M059J (cell line): ENCODE measurements around the gene ZNF484. TPM values are rescaled to one million over a fixed set of nuclear protein-coding genes. Genes with fewer than 3 reads are reported as not detected.
A peak's percentile ranks its signal among the peaks of the same experiment; 100 is the strongest.
"Not testable (repeated sequence)": the region's sequence is repeated elsewhere in the genome, so short reads cannot be mapped to it uniquely, and the experiment has no call there.

Source experiments
- DNase-seq: peaks from one replicate; pipeline ENCODE4 v3.0.0-alpha.2; 2012; ENCODE audit warnings: low read depth
- total RNA-seq: library from RNA; depleted of rRNA; stranded (reverse); fragments of >200 nt; shearing (Covaris generic); gene quantifications from 2 replicates; pipeline ENCODE4 v1.2.3, GENCODE V29; 2014

The ZNF484 gene
- total RNA-seq, 1 experiment from 2014 or later = 10.1 TPM

- no peak for DNase-seq
Measured at GRCh38 chr9:92860867-92861266, 17.0 kb downstream of the ZNF484 start.

- no peak for DNase-seq
Measured at GRCh38 chr9:92857236-92857635, 20.6 kb downstream of the ZNF484 start.

GRCh38 chr9:92853716-92854115, 24.1 kb downstream of the ZNF484 start:
- DNase-seq = no peak

- no peak for DNase-seq
Measured at GRCh38 chr9:92850898-92851297, 26.9 kb downstream of the ZNF484 start.

GRCh38 chr9:92848740-92849139, 29.1 kb downstream of the ZNF484 start:
- DNase-seq = not testable (repeated sequence)

- DNase-seq = peak; percentile 3
Measured at GRCh38 chr9:92846662-92847145, 31.1 kb downstream of the ZNF484 start.

GRCh38 chr9:92838411-92838810, 39.4 kb downstream of the ZNF484 start:
- DNase-seq = not testable (repeated sequence)

GRCh38 chr9:92837191-92837590, 40.6 kb downstream of the ZNF484 start:
- DNase-seq = no peak

- DNase-seq = no peak
Measured at GRCh38 chr9:92829420-92829819, 48.4 kb downstream of the ZNF484 start.

GRCh38 chr9:92825065-92825464, 52.8 kb downstream of the ZNF484 start:
- DNase-seq = not testable (repeated sequence)

GRCh38 chr9:92820964-92821363, 56.9 kb downstream of the ZNF484 start:
- no peak for DNase-seq

GRCh38 chr9:92819898-92820297, 57.9 kb downstream of the ZNF484 start:
- DNase-seq = not testable (repeated sequence)

GRCh38 chr9:92809629-92810326, 68.1 kb downstream of the ZNF484 start:
- DNase-seq = not testable (repeated sequence)

- peak; percentile 58 for DNase-seq
Measured at GRCh38 chr9:92808726-92809451, 68.9 kb downstream of the ZNF484 start.

- DNase-seq = peak; percentile 12
Measured at GRCh38 chr9:92807757-92808725, 69.8 kb downstream of the ZNF484 start.

GRCh38 chr9:92807031-92807756, 70.6 kb downstream of the ZNF484 start:
- DNase-seq = no peak

- no peak for DNase-seq
Measured at GRCh38 chr9:92804727-92805126, 73.1 kb downstream of the ZNF484 start.

- no peak for DNase-seq
Measured at GRCh38 chr9:92798358-92798757, 79.5 kb downstream of the ZNF484 start.

GRCh38 chr9:92796337-92796804, 81.5 kb downstream of the ZNF484 start:
- DNase-seq = not testable (repeated sequence)

GRCh38 chr9:92795598-92796336, 82.1 kb downstream of the ZNF484 start:
- no peak for DNase-seq
